Right lobe of liver (tissue), 6 donors: Measurements from ENCODE around the gene RGS16. TPM values are rescaled to one million over a fixed set of nuclear protein-coding genes. Genes with fewer than 3 reads are reported as not detected.

Source experiments
- ATAC-seq, 4 donors: fragments of 200-7000 bp; cut with Tn5 transposase; one replicate each; pipeline ENCODE4 v1.9.1; 2020; ENCODE audit warnings: mild to moderate bottlenecking in 4 of 4, moderate library complexity in 4 of 4
- DNase-seq, 3 donors: peaks; one replicate each; pipeline ENCODE4 v3.0.0-alpha.2; 2020
- H3K27ac ChIP-seq, 3 donors: fragments of 200-600 bp; one replicate each; pipeline ENCODE4 v1.8.0; 2022
- H3K27me3 ChIP-seq, 2 donors: fragments of 200-600 bp; one replicate each; pipeline ENCODE4 v1.8.0; 2022
- H3K36me3 ChIP-seq, 4 donors: fragments of 200-600 bp; sonication (generic) in 1 of 4; one replicate each; pipeline versions ENCODE4 v1.5.1 to v1.8.0; 2017 to 2022; ENCODE audit warnings: control low read depth in 1 of 4
- H3K4me1 ChIP-seq, 4 donors: fragments of 200-600 bp; sonication (generic) in 1 of 4; one replicate each; pipeline versions ENCODE4 v1.5.1 to v1.8.0; 2017 to 2022; ENCODE audit warnings: control low read depth in 1 of 4
- H3K4me3 ChIP-seq, 3 donors: fragments of 200-600 bp; one replicate each; pipeline ENCODE4 v1.8.0; 2022
- H3K9me3 ChIP-seq, 4 donors: fragments of 200-600 bp; sonication (generic) in 1 of 4; one replicate each; pipeline versions ENCODE4 v1.5.1 to v1.8.0; 2017 to 2022; ENCODE audit warnings: control low read depth in 1 of 4
- CTCF ChIP-seq, 4 donors: fragments of 200-600 bp in 3 of 4; fragments of 450-650 bp in 1 of 4; IDR thresholded peaks; one replicate each; pipeline versions ENCODE4 v1.5.1 to v1.8.0; 2016 to 2022; ENCODE audit warnings: antibody characterized with exemption in 4 of 4, mild to moderate bottlenecking in 2 of 4
- POLR2A ChIP-seq: fragments of 450-650 bp; IDR thresholded peaks from one replicate; pipeline ENCODE4 v1.6.1; 2017; ENCODE audit warnings: antibody characterized with exemption, mild to moderate bottlenecking
- WGBS: methylation state at CpG from one replicate; pipeline ENCODE4 v1.1.6; 2018; ENCODE audit warnings: low coverage, low lambda C conversion rate; ENCODE audit not compliant: insufficient coverage; ENCODE audit errors: missing lambda C conversion rate; 5-methylcytosine and 5-hydroxymethylcytosine counted together
- intact Hi-C, 2 donors: fragments of 100-400 bp; cut with DNase I; formaldehyde crosslinking; loops; one replicate each; pipeline versions ENCODE4 v1.11.2 to v1.14.1; 2022
- total RNA-seq, 6 experiments: library from RNA; depleted of rRNA in 2 of 6; stranded (reverse); fragments of >200 nt in 2 of 6; fragmentation: NEBNext Ultra II Directional in 3 of 6; extraction: Animal tissue kit (Norgen Biotek cat#: 25700) in 3 of 6; gene quantifications; one replicate each; pipeline versions ENCODE4 v1.1.0 to v1.2.4, GENCODE V29; 2016 to 2023
- donor health status: DM: no; HTN: yes; CAD: no.
- donor health status: DM: no; HTN: no; CAD: no.
- donor health status: DM: no; HTN: no; CAD: no.
- donor health status: DM: no; HTN: yes; CAD: no.
- donor health status: DM: no; HTN: yes; CAD: no.

Gene RGS16
- total RNA-seq, 6 experiments from 2014 or later = 0.15 to 3.4 (median 0.99) TPM

GRCh38 chr1:182621906-182622305, 17.7 kb upstream of the RGS16 start:
- no peaks in the 10 kb centered on the region for H3K9me3 ChIP-seq
- ATAC-seq = no peak
- WGBS = 100% methylated on average over 1 of the region's 2 CpGs
- DNase-seq = no peak
- intact Hi-C loops = no loop called here
- H3K4me1 ChIP-seq = no peaks in the 10 kb centered on the region
- H3K27ac ChIP-seq = no peak overlapping the region
- no peaks in the 10 kb centered on the region for H3K27me3 ChIP-seq
- H3K4me3 ChIP-seq = no peak overlapping the region
- TF ChIP-seq POLR2A (no peak), CTCF (IDR thresholded peaks at IDR 0.05) (no peak)
- H3K36me3 ChIP-seq = no peaks in the 10 kb centered on the region

GRCh38 chr1:182620924-182621585, 16.9 kb upstream of the RGS16 start:
- Histone ChIP-seq H3K27me3 (no peaks in the 10 kb centered on the region), H3K27ac (no peak overlapping the region), H3K4me3 (no peak overlapping the region), H3K36me3 (no peaks in the 10 kb centered on the region), H3K4me1 (peaks cover 0 to 6% (median under 1%) of the 10 kb centered on the region in 4 donors), H3K9me3 (no peaks in the 10 kb centered on the region)
- no peak for DNase-seq
- ATAC-seq = no peak
- TF ChIP-seq CTCF (IDR thresholded peaks at IDR 0.05) = no peak
- no peak for TF ChIP-seq POLR2A
- intact Hi-C loops = no loop called here

- peaks cover 0 to 27% (median 3%) of the 10 kb centered on the region in 4 donors for H3K4me1 ChIP-seq
- no peak for ATAC-seq
Observed at GRCh38 chr1:182617734-182618351, 13.7 kb upstream of the RGS16 start.

GRCh38 chr1:182617014-182617429, 12.8 kb upstream of the RGS16 start:
- TF ChIP-seq CTCF (IDR thresholded peaks at IDR 0.05) (no peak), POLR2A (no peak)
- Histone ChIP-seq H3K27me3 (no peaks in the 10 kb centered on the region), H3K9me3 (no peaks in the 10 kb centered on the region), H3K36me3 (no peaks in the 10 kb centered on the region), H3K4me3 (no peak overlapping the region), H3K4me1 (peaks cover 0 to 27% (median 3%) of the 10 kb centered on the region in 4 donors), H3K27ac (no peak overlapping the region)
- ATAC-seq (no peak), DNase-seq (no peak)
- intact Hi-C loops = no loop called here
- 49% methylated on average over 3 of the region's 4 CpGs for WGBS

More at GRCh38 chr1:182617734-182618351, 13.7 kb upstream of the RGS16 start:
- Histone ChIP-seq H3K4me3 (no peak overlapping the region), H3K36me3 (no peaks in the 10 kb centered on the region), H3K27ac (no peak overlapping the region), H3K27me3 (no peaks in the 10 kb centered on the region), H3K9me3 (no peaks in the 10 kb centered on the region)
- WGBS = 52% methylated on average over 3 of the region's 6 CpGs
- DNase-seq = no peak
- no peak for TF ChIP-seq POLR2A
- TF ChIP-seq CTCF (IDR thresholded peaks at IDR 0.05) = no peak
- intact Hi-C loops = no loop called here
